ENCODE measurements around the gene TAOK3. TPM values are rescaled to one million over a fixed set of nuclear protein-coding genes. Genes with fewer than 3 reads are reported as not detected.

TAOK3 gene
- total RNA-seq, 2 donors from 2014 or later: 52.2 to 52.5 TPM

DNA sequence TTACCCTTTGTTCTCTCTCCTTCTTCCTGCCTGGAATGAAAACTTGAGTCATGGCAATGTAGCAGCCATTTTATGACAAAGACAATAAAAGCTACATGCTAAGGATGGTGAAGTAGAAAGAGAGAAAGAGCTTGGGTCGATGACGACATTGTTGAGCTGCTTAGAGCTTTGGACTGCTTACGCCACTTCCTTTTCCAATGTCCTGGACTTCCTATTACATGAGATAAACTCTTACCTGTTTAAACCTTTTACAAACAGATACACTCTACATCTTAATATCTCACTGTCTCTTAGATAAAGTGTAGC, 166.6 kb downstream of the TAOK3 start:
- no peaks in the 10 kb centered on the region for H3K9me3 ChIP-seq
- no peak for DNase-seq (ENCODE audit: low spot score)
- no peaks in the 10 kb centered on the region for H3K36me3 ChIP-seq
- 82% methylated on average over 3 of the region's 3 CpGs for WGBS
- no peak overlapping the region for H3K27ac ChIP-seq
- no peaks in the 10 kb centered on the region for H3K4me1 ChIP-seq (replicated peaks)
- no peaks in the 10 kb centered on the region for H3K27me3 ChIP-seq (replicated peaks; ENCODE audit: insufficient read depth)
- intact Hi-C loops (cut with DNase I): no loop called here
- no peak overlapping the region for H3K4me3 ChIP-seq
- TF ChIP-seq POLR2A (IDR thresholded peaks at IDR 0.05) (no peak), POLR2AphosphoS5 (IDR thresholded peaks at IDR 0.05) (no peak)
- TF ChIP-seq, protein P1, sequence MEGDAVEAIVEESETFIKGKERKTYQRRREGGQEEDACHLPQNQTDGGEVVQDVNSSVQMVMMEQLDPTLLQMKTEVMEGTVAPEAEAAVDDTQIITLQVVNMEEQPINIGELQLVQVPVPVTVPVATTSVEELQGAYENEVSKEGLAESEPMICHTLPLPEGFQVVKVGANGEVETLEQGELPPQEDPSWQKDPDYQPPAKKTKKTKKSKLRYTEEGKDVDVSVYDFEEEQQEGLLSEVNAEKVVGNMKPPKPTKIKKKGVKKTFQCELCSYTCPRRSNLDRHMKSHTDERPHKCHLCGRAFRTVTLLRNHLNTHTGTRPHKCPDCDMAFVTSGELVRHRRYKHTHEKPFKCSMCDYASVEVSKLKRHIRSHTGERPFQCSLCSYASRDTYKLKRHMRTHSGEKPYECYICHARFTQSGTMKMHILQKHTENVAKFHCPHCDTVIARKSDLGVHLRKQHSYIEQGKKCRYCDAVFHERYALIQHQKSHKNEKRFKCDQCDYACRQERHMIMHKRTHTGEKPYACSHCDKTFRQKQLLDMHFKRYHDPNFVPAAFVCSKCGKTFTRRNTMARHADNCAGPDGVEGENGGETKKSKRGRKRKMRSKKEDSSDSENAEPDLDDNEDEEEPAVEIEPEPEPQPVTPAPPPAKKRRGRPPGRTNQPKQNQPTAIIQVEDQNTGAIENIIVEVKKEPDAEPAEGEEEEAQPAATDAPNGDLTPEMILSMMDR (IDR thresholded peaks at IDR 0.05): no peak

DNA sequence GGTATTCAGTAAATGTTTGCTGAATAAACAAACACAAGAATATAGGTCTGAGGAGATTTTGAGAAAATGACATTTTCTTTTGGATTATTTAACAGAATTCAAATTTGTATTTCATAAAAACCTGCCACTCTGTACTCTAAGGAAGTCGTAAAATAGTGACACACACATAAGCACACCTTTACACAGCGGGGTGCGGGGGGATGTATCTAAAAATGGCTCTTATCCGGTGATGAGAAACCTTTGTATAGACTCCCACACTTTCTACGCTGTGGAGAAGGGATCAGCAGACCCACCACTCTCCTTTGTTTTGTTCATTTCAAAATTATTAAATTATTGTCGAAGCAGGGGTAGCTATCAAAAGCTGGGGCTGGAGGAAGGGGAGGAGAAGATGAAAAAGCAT, 178.7 kb downstream of the TAOK3 start:
- TF ChIP-seq, protein P1 (IDR thresholded peaks at IDR 0.05): no peak
- TF ChIP-seq POLR2AphosphoS5 (IDR thresholded peaks at IDR 0.05) (no peak), POLR2A (IDR thresholded peaks at IDR 0.05) (no peak)

DNA sequence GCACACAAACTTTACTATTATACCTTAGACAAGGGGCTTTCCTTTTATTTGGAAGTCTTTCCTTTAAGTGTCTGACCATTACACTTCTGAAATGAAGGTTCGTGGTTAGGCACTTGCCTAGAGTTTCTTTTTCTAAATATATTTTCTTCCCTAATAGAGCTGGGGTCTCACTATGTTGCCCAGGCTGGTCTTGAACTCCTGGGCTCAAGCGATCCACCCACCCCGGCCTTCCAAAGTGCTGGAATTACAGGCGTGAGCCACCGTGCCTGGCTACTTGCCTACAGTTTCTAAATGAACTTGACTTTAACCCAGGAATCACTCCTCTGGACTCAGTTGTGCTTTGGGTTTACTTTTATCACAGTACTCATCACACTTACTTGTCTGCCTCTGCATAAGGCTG, 179.2 kb downstream of the TAOK3 start:
- Histone ChIP-seq H3K4me3 (no peak overlapping the region), H3K9me3 (no peaks in the 10 kb centered on the region), H3K27me3 (replicated peaks; ENCODE audit: insufficient read depth) (no peaks in the 10 kb centered on the region), H3K4me1 (replicated peaks) (no peaks in the 10 kb centered on the region), H3K36me3 (no peaks in the 10 kb centered on the region), H3K27ac (no peak overlapping the region)
- intact Hi-C loops (cut with DNase I): no loop called here
- no peak for DNase-seq (ENCODE audit: low spot score)
- 83% methylated on average over 5 of the region's 5 CpGs for WGBS
- no peak for TF ChIP-seq POLR2A (IDR thresholded peaks at IDR 0.05)
- TF ChIP-seq, protein P1 (IDR thresholded peaks at IDR 0.05): no peak

More for the DNA sequence above, 178.7 kb downstream of the TAOK3 start:
- Histone ChIP-seq H3K27me3 (replicated peaks; ENCODE audit: insufficient read depth) (no peaks in the 10 kb centered on the region), H3K4me1 (replicated peaks) (no peaks in the 10 kb centered on the region), H3K9me3 (no peaks in the 10 kb centered on the region), H3K27ac (no peak overlapping the region), H3K4me3 (no peak overlapping the region), H3K36me3 (no peaks in the 10 kb centered on the region)
- WGBS: 80% methylated on average over 6 of the region's 6 CpGs
- intact Hi-C loops (cut with DNase I): no loop called here
- no peak for DNase-seq (ENCODE audit: low spot score)

DNA sequence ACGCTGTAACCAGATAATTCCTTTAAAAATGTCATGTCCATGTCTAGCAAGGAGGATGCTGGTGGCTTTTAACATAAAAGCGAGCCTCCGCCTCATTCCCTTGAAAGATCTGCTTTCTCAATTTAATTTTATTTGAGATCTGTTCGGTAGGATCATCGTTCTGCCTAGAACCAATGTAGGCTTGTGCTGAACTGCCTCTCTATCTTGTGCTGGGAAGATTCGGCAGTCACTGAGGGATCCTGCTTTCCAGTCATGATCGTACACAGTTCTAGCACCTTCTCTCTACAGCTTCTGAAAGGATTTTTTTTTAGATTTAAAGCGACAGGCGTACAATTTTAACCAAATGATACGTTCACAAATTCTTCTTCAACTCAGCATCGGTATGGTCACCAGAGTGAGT, 182.4 kb downstream of the TAOK3 start:
- Histone ChIP-seq H3K9me3 (no peaks in the 10 kb centered on the region), H3K36me3 (no peaks in the 10 kb centered on the region), H3K27ac (peak overlapping the region; percentile 68 to 71), H3K4me1 (replicated peaks) (no peaks in the 10 kb centered on the region), H3K4me3 (peak overlapping the region; percentile 18 to 19), H3K27me3 (replicated peaks; ENCODE audit: insufficient read depth) (no peaks in the 10 kb centered on the region)
- WGBS: 18% methylated on average over 11 of the region's 11 CpGs
- intact Hi-C loops (cut with DNase I): no loop called here
- no peak for DNase-seq (ENCODE audit: low spot score)
- TF ChIP-seq, protein P1 (IDR thresholded peaks at IDR 0.05): no peak
- no peak for TF ChIP-seq POLR2A (IDR thresholded peaks at IDR 0.05)
- peak; percentile 8 for TF ChIP-seq POLR2AphosphoS5 (IDR thresholded peaks at IDR 0.05)

DNA sequence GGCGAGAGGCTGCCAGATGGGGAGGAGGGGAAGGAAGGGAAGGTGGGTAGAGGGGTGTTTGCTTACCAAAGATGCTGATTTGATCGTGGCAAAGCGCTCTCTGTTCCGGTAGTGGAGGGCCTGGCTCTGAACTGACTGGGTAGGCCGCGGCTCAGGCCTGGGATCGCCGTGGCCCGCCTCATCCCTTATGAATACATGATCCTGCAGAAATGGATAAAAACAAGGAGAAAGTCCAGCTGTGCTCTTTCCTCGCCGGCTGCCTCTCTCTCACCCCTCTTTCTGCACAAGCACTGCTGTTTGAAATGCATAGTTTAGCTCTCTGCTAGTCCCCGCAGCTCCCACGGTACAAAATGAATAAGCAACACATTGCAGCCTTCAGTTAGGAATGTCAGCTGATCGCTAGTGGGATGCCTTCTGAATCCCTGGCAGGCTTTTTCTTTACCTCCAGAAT, 182.9 kb downstream of the TAOK3 start:
- H3K4me3 ChIP-seq: peak overlapping the region; percentile 18 to 19
- H3K36me3 ChIP-seq: no peaks in the 10 kb centered on the region
- no peaks in the 10 kb centered on the region for H3K4me1 ChIP-seq (replicated peaks)
- 8% methylated on average over 14 of the region's 14 CpGs for WGBS
- DNase-seq (ENCODE audit: low spot score): peak; percentile 16
- H3K9me3 ChIP-seq: no peaks in the 10 kb centered on the region
- intact Hi-C loops (cut with DNase I): no loop called here
- H3K27ac ChIP-seq: peak overlapping the region; percentile 68 to 71
- H3K27me3 ChIP-seq (replicated peaks; ENCODE audit: insufficient read depth): no peaks in the 10 kb centered on the region
- no peak for TF ChIP-seq POLR2A (IDR thresholded peaks at IDR 0.05)
- TF ChIP-seq, protein P1 (IDR thresholded peaks at IDR 0.05): no peak
- no peak for TF ChIP-seq POLR2AphosphoS5 (IDR thresholded peaks at IDR 0.05)

Measured in prostate gland (tissue), 2 donors.